GM19025 (cell line): ENCODE measurements around the gene SERPINB10.

Experiments used
- ATAC-seq: cut with Tn5 transposase; IDR thresholded peaks from one replicate; pipeline ENCODE4 v1.9.1; 2021; ENCODE audit warnings: mild to moderate bottlenecking, low read depth, moderate library complexity; ENCODE audit not compliant: unreplicated experiment

The SERPINB10 gene

GRCh38 chr18:63979409-63979920 is 71.7 kb downstream of the SERPINB10 start:
- ATAC-seq: peak; percentile 52

GRCh38 chr18:63980027-63980426 is 72.3 kb downstream of the SERPINB10 start:
- no peak for ATAC-seq

DNA sequence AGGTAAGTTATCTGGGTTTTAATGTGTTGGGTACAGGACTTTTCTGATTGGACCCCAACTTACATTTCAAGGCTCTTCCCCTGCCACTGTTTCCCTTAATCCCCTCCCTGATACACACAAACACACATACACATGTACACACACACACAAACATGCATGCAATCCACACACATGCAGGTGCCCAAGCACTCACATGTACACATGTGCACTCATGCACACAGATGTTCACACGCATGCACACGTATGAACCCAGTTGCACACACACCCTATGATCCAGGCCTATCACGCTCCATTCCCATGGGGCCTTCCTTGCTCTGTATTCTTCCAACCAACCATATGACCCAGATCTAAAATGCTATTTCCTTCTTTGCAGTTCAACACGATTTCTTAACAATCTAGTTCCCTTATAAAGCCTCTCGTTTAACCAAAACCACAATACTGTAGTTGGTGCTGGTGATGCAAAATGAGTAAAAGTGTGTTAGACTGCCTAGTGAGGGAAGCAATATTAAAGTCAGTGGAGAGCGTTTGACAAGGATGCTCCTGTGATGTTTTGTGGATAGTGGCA is 73.2 kb downstream of the SERPINB10 start:
- ATAC-seq: no peak

DNA sequence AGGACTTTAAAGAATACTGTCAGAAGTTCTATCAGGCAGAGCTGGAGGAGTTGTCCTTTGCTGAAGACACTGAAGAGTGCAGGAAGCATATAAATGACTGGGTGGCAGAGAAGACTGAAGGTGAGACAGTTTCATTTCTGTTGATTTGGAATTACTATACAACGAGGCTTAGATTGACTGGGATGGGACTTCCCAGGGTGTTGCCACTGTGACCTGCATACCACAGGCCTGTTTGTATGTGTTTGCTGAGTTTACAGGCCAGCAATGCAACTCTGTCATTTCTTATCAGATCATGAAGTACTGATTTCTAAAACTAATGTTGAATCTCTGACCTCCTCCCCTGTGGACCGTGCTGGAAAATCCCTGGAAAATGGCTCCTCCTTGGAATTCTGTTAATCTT is 74.0 kb downstream of the SERPINB10 start:
- no peak for ATAC-seq

GRCh38 chr18:63982361-63982760 is 74.6 kb downstream of the SERPINB10 start:
- no peak for ATAC-seq
